SJSA1 (cell line): ENCODE measurements around the gene PSMF1. TPM values are rescaled to one million over a fixed set of nuclear protein-coding genes. Genes with fewer than 3 reads are reported as not detected.

Experiments
- DNase-seq, 2 experiments: peaks; one replicate each; pipeline ENCODE4 v3.0.0-alpha.2; 2015 to 2020; ENCODE audit warnings: low spot score in 2 of 2, low read depth in 1 of 2
- H3K27ac ChIP-seq: fragments of 250-450 bp; sonication (Bioruptor Pico); 2 replicates; pipeline ENCODE4 v1.5.1; 2020; ENCODE audit warnings: mild to moderate bottlenecking, moderate library complexity
- H3K27me3 ChIP-seq: fragments of 250-450 bp; sonication (Bioruptor Pico); replicated peaks from 2 replicates; pipeline ENCODE4 v1.5.1; 2020; ENCODE audit warnings: mild to moderate bottlenecking, moderate library complexity
- H3K36me3 ChIP-seq: fragments of 250-450 bp; sonication (Bioruptor Pico); 2 replicates; pipeline ENCODE4 v1.5.1; 2020; ENCODE audit warnings: mild to moderate bottlenecking
- H3K4me1 ChIP-seq: fragments of 250-450 bp; sonication (Bioruptor Pico); replicated peaks from 2 replicates; pipeline ENCODE4 v1.6.1; 2021; ENCODE audit warnings: mild to moderate bottlenecking
- H3K4me3 ChIP-seq: fragments of 250-450 bp; sonication (Bioruptor Pico); 2 replicates; pipeline ENCODE4 v1.5.1; 2020; ENCODE audit warnings: mild to moderate bottlenecking
- H3K9me3 ChIP-seq: fragments of 250-450 bp; sonication (Bioruptor Pico); replicated peaks from 2 replicates; pipeline ENCODE4 v1.5.1; 2020; ENCODE audit warnings: mild to moderate bottlenecking
- total RNA-seq: library from RNA; depleted of rRNA; stranded (reverse); fragments of >200 nt; shearing (Covaris generic); gene quantifications from 2 replicates; pipeline ENCODE4 v1.2.3, GENCODE V29; 2014

Gene PSMF1
- total RNA-seq, 1 experiment from 2014 or later, result 81.0 TPM

- no peak overlapping the region for H3K4me3 ChIP-seq
- DNase-seq, result no peak
- H3K9me3 ChIP-seq, result no peaks in the 10 kb centered on the region
- H3K27me3 ChIP-seq, result 0 out of 2 replicates have a peak, but pooled peaks cover 4% of the 10 kb centered on the region
- no peak overlapping the region for H3K27ac ChIP-seq
- no peaks in the 10 kb centered on the region for H3K4me1 ChIP-seq
- H3K36me3 ChIP-seq, result no peaks in the 10 kb centered on the region
Measured at GRCh38 chr20:1197801-1198200, 79.4 kb downstream of the PSMF1 start.

GRCh38 chr20:1198751-1199150 lies 80.3 kb downstream of the PSMF1 start:
- no peak overlapping the region for H3K4me3 ChIP-seq
- no peaks in the 10 kb centered on the region for H3K4me1 ChIP-seq
- no peak for DNase-seq
- no peaks in the 10 kb centered on the region for H3K9me3 ChIP-seq
- H3K27ac ChIP-seq, result no peak overlapping the region
- 0 out of 2 replicates have a peak, but pooled peaks cover 6% of the 10 kb centered on the region for H3K27me3 ChIP-seq
- H3K36me3 ChIP-seq, result no peaks in the 10 kb centered on the region

GRCh38 chr20:1199212-1199873 lies 80.9 kb downstream of the PSMF1 start:
- Histone ChIP-seq H3K36me3 (no peaks in the 10 kb centered on the region), H3K27me3 (0 out of 2 replicates have a peak, but pooled peaks cover 6% of the 10 kb centered on the region)

GRCh38 chr20:1199964-1200363 lies 81.6 kb downstream of the PSMF1 start:
- no peak overlapping the region for H3K4me3 ChIP-seq
- DNase-seq, result no peak
- H3K27me3 ChIP-seq, result 0 out of 2 replicates have a peak, but pooled peaks cover 6% of the 10 kb centered on the region

More at GRCh38 chr20:1199212-1199873, 80.9 kb downstream of the PSMF1 start:
- Histone ChIP-seq H3K9me3 (no peaks in the 10 kb centered on the region), H3K4me3 (no peak overlapping the region), H3K27ac (no peak overlapping the region), H3K4me1 (no peaks in the 10 kb centered on the region)
- no peak for DNase-seq

GRCh38 chr20:1202762-1203504 lies 84.5 kb downstream of the PSMF1 start, which contains the start of gene C20orf202:
TSS of gene C20orf202 (plus strand) at chr20:1203454. CDS start at chr20:1203586, 132 bp downstream.
- H3K4me3 ChIP-seq, result no peak within 1 kb of the TSS
- DNase-seq, result peak in 1 of 2 experiments; percentile 1
- no peaks in the 10 kb centered on the region for H3K4me1 ChIP-seq
- no peaks in the 10 kb centered on the region for H3K36me3 ChIP-seq
- H3K27me3 ChIP-seq, result 0 out of 2 replicates have a peak, but pooled peaks cover 11% of the 10 kb centered on the region
- H3K9me3 ChIP-seq, result no peaks in the 10 kb centered on the region
- no peak within 1 kb of the TSS for H3K27ac ChIP-seq

More at GRCh38 chr20:1199964-1200363, 81.6 kb downstream of the PSMF1 start:
- Histone ChIP-seq H3K9me3 (no peaks in the 10 kb centered on the region), H3K27ac (no peak overlapping the region), H3K4me1 (no peaks in the 10 kb centered on the region), H3K36me3 (no peaks in the 10 kb centered on the region)

- peak in 1 of 2 experiments; percentile 5 for DNase-seq
- Histone ChIP-seq H3K4me3 (no peak overlapping the region), H3K27me3 (0 out of 2 replicates have a peak, but pooled peaks cover 12% of the 10 kb centered on the region), H3K4me1 (no peaks in the 10 kb centered on the region), H3K27ac (no peak overlapping the region), H3K36me3 (no peaks in the 10 kb centered on the region), H3K9me3 (no peaks in the 10 kb centered on the region)
Measured at GRCh38 chr20:1203630-1204029, 85.2 kb downstream of the PSMF1 start.

GRCh38 chr20:1204113-1204512 lies 85.7 kb downstream of the PSMF1 start:
- Histone ChIP-seq H3K4me1 (no peaks in the 10 kb centered on the region), H3K9me3 (no peaks in the 10 kb centered on the region), H3K4me3 (no peak overlapping the region), H3K36me3 (no peaks in the 10 kb centered on the region), H3K27ac (no peak overlapping the region), H3K27me3 (0 out of 2 replicates have a peak, but pooled peaks cover 12% of the 10 kb centered on the region)
- peak in 1 of 2 experiments; percentile 16 for DNase-seq

- Histone ChIP-seq H3K36me3 (no peaks in the 10 kb centered on the region), H3K4me1 (no peaks in the 10 kb centered on the region), H3K27ac (no peak overlapping the region), H3K27me3 (0 out of 2 replicates have a peak, but pooled peaks cover 12% of the 10 kb centered on the region), H3K9me3 (no peaks in the 10 kb centered on the region), H3K4me3 (no peak overlapping the region)
- DNase-seq, result no peak
Measured at GRCh38 chr20:1204576-1204975, 86.2 kb downstream of the PSMF1 start.

GRCh38 chr20:1205802-1206201 lies 87.4 kb downstream of the PSMF1 start:
- H3K27me3 ChIP-seq, result 0 out of 2 replicates have a peak, but pooled peaks cover 12% of the 10 kb centered on the region
- H3K27ac ChIP-seq, result no peak overlapping the region
- no peaks in the 10 kb centered on the region for H3K36me3 ChIP-seq
- H3K4me3 ChIP-seq, result no peak overlapping the region
- no peaks in the 10 kb centered on the region for H3K4me1 ChIP-seq
- no peaks in the 10 kb centered on the region for H3K9me3 ChIP-seq
- no peak for DNase-seq

- Histone ChIP-seq H3K4me1 (no peaks in the 10 kb centered on the region), H3K27me3 (0 out of 2 replicates have a peak, but pooled peaks cover 12% of the 10 kb centered on the region), H3K4me3 (no peak overlapping the region), H3K36me3 (no peaks in the 10 kb centered on the region), H3K9me3 (no peaks in the 10 kb centered on the region), H3K27ac (no peak overlapping the region)
- DNase-seq, result no peak
Measured at GRCh38 chr20:1206366-1207148, 88.2 kb downstream of the PSMF1 start.

GRCh38 chr20:1207293-1207878 lies 89.0 kb downstream of the PSMF1 start:
- Histone ChIP-seq H3K4me3 (no peak overlapping the region), H3K27me3 (0 out of 2 replicates have a peak, but pooled peaks cover 12% of the 10 kb centered on the region), H3K4me1 (no peaks in the 10 kb centered on the region), H3K27ac (no peak overlapping the region), H3K36me3 (no peaks in the 10 kb centered on the region), H3K9me3 (no peaks in the 10 kb centered on the region)
- no peak for DNase-seq

GRCh38 chr20:1209447-1210387 lies 91.3 kb downstream of the PSMF1 start:
- no peaks in the 10 kb centered on the region for H3K9me3 ChIP-seq
- no peaks in the 10 kb centered on the region for H3K4me1 ChIP-seq
- H3K4me3 ChIP-seq, result no peak overlapping the region
- H3K27ac ChIP-seq, result no peak overlapping the region
- H3K27me3 ChIP-seq, result peaks cover 12% of the 10 kb centered on the region; the same call in 1 of the 2 replicates
- H3K36me3 ChIP-seq, result no peaks in the 10 kb centered on the region
- DNase-seq, result no peak
